Fibroblast of mammary gland (primary cell): ENCODE measurements around the gene GPATCH4.

ENCODE experiments used
- DNase-seq: peaks from one replicate; pipeline ENCODE4 v3.0.0-alpha.2; 2010; ENCODE audit warnings: low read depth
- H3K4me3 ChIP-seq: 2 replicates; pipeline ENCODE4 v1.5.1; 2011; ENCODE audit warnings: low read depth, mild to moderate bottlenecking, low read length, moderate library complexity; ENCODE audit not compliant: control insufficient read depth
- CTCF ChIP-seq: conservative IDR thresholded peaks from 2 replicates; pipeline ENCODE4 v1.5.1; 2011; ENCODE audit warnings: low read depth, low read length, inconsistent platforms; ENCODE audit not compliant: control insufficient read depth, insufficient read depth

The GPATCH4 gene

GRCh38 chr1:156601122-156601830, at the start of gene GPATCH4:
TSS of gene GPATCH4 (minus strand) at chr1:156601479.
- no peak for TF ChIP-seq CTCF
- DNase-seq = peak; percentile 95
- peak within 1 kb of the TSS; percentile 97 for H3K4me3 ChIP-seq

- TF ChIP-seq CTCF = no peak
- no peak for DNase-seq
- no peak overlapping the region for H3K4me3 ChIP-seq
Observed at GRCh38 chr1:156648951-156649350, 47.7 kb upstream of the GPATCH4 start.

GRCh38 chr1:156648496-156648895, 47.2 kb upstream of the GPATCH4 start:
- H3K4me3 ChIP-seq = no peak overlapping the region
- no peak for DNase-seq
- no peak for TF ChIP-seq CTCF

GRCh38 chr1:156647351-156647750, 46.1 kb upstream of the GPATCH4 start:
- no peak overlapping the region for H3K4me3 ChIP-seq
- DNase-seq = no peak
- no peak for TF ChIP-seq CTCF

- no peak overlapping the region for H3K4me3 ChIP-seq
- no peak for TF ChIP-seq CTCF
Observed at GRCh38 chr1:156646738-156647211, 45.5 kb upstream of the GPATCH4 start.

GRCh38 chr1:156645666-156646065, 44.4 kb upstream of the GPATCH4 start:
- no peak overlapping the region for H3K4me3 ChIP-seq
- DNase-seq = no peak
- TF ChIP-seq CTCF = no peak

More at GRCh38 chr1:156646738-156647211, 45.5 kb upstream of the GPATCH4 start:
- DNase-seq = no peak
